NCI-H2227 (cell line): ENCODE data around the gene CSMD2.
A peak's percentile ranks its signal among the peaks of the same experiment; 100 is the strongest.
"Not testable (repeated sequence)": the region's sequence is repeated elsewhere in the genome, so short reads cannot be mapped to it uniquely, and the experiment has no call there.

Experiments used
- DNase-seq: peaks from one replicate; lab custom pipeline; 2025; ENCODE audit not compliant: unreplicated experiment; lab: John Stamatoyannopoulos, UW

CSMD2 gene

DNA sequence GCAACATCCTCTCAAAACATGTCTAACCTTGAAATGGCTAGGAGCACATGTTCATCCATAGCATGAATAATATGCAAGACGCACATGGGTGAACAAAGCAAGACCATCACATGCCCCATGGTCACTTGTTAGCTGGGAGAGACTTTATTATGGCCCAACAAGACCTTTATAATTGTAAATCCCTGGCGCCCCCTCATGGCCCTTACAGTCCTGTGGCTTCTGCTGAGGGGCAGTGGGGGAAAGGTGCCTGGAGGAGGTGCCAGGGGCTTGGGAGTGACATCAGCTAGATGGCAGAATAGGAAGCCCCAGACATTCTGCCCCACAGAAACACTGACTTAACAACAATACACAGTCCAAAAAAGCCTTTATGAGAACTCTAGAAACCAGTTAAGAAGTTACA lies 51.7 kb downstream of the CSMD2 start:
- DNase-seq, result no peak

DNA sequence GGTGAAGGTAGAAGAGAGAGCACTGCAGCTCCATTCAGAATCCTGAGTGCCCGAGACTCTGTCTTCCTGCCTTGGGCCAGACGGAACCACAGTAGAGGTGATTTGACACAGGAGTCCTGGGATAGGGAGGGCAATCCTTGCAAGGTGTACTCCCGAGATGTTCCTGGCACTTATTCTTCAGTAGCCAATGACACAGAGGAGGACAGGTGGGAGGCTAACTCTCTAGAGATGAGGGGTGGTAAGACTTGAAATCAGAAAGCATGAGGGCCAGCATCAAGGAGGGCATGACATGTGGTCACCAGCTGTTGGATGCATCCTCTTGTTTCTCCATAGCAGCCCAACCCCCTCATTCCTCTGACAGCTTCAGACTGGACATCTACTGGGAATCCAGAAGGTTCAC lies 56.3 kb downstream of the CSMD2 start:
- DNase-seq, result no peak

DNA sequence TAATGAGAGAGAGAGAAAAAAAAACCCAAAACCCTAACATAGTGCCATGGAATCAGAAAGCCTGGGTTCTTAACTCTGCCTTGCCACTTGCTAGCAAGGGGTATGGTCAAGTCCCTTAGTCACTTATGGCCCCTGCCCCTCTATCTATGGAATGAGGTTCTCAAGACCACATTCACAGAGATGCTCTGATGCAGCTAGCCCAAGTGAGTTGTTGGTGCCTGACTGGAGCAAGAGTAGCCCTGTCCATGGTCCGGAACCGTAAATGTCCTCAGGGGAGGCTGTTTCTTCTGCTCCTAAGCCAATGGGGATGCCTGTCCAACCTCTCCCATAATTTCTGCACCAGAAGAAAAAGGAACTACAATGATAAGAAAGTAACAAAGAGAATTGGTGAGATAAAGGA lies 56.8 kb downstream of the CSMD2 start:
- DNase-seq, result no peak

DNA sequence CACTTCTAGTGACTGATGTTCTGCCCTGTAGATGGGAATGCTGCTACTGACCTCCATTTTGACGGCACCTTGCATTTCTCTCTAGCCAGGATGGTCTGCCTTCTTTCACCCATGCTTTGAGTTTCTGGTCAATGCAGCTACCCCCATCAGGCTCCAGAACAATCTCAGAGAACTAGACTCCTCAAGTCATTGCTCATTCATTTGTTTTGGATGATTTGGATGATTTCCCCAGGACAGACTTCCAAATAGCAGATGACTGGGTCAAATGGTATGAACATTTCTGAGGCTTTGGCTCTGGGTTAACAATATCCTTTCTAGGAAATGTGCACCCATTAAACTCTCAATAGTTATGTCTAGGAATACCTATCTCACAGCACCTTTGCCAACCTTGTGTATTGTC lies 63.9 kb downstream of the CSMD2 start:
- DNase-seq, result no peak

DNA sequence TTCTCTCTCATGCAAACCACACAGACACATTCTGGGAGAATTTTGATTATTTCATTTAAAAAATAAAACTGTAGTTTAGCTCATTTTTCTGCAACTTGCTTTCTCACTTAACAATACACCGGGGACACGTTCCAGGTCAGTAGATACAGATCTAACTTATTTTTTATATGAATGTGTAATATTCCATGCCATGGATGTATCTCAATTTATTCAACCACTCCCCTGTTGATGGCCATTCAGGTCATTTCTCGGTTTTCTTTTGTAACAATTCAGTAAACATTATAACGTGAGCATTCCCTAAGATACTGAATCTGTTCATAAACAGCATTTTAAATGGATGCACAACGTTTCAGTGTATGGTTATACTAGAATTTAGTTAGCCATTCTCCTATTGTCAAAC lies 64.7 kb downstream of the CSMD2 start:
- DNase-seq, result no peak

DNA sequence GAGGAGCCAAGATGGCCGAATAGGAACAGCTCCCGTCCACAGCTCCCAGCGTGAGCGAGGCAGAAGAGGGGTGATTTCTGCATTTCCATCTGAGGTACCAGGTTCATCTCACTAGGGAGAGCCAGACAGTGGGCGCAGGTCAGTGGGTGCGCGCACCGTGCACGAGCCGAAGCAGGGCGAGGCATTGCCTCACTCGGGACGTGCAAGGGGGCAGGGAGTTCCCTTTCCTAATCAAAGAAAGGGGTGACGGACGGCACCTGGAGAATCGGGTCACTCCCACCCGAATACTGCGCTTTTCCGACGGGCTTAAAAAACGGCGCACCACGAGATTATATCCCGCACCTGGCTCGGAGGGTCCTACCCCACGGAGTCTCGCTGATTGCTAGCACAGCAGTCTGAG lies 72.6 kb downstream of the CSMD2 start:
- not testable (repeated sequence) for DNase-seq

DNA sequence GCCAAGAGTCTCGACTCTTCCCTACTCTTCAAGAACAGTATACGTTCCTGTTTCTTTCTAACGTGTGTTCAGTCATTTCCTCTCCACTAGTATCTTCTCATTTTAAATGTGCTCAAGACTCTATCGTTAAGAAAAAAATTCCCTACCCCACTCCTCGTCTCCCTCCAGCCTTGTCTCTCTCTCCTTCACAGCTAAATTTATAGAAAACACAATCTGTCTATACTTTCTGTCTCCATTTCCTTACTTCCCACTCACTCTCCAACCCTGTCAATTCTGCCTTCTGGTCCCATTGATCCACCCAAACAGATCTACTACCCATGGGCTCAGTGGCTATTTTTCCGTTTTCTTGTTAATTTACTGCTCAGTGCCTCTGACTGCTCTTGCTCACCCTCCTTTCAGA lies 75.3 kb downstream of the CSMD2 start:
- no peak for DNase-seq

DNA sequence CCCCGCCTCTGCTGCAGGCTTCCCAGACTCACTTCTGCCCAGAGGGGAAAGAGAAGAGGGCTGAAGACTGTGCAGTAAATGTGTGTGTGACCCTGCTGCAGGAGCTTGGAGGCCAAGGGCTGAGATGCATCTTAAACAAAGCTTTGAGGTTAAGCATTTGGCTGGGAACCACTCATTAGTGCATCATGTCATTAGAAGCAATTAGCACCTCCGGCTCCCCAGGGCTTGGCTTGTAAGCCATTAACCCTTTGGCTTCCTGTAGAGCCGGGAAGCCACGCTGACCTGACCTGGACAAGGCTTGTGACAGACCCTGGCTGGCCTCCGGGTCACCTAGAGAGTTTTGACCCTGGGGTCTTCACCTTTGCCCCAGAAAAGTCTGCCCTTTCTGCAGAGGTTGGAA lies 77.0 kb downstream of the CSMD2 start:
- no peak for DNase-seq

DNA sequence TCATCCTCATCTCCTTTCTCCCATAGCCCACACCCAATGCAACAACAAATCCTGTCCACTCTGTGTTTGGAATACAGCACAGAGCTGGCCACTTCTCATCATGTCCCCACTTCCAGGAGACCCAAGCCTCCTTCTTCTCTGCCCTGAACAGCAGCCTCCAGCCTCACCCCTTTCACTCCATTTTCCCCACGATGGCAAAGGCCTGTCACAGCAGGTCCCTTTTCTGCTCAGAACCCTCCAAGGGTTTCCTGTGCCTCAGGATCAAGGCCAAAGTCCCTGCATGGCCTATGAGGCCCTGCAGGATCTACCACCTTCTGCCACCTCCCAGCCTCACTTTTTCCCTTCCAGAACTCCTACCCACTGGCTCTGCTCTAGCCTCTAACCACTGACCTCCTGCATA lies 78.5 kb downstream of the CSMD2 start:
- no peak for DNase-seq

DNA sequence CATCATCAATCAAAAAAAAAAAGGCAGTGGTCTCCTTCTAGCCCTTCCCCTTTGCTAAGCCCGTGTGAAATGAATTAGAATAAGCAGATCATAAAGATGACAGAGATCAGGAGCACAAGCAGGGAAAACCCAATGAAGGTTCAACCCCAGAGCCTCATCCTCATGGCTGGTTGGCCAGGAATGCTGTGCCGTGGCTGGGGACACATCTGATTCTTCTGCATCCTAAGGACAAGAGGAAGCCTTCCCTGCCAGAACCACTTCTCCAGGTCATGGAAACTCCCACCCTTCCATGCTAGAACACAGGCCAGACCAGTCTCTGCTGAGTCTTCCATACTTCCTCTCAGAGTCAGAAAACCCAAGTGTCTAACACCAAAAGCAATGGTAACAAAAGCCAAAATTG lies 81.1 kb downstream of the CSMD2 start:
- no peak for DNase-seq

DNA sequence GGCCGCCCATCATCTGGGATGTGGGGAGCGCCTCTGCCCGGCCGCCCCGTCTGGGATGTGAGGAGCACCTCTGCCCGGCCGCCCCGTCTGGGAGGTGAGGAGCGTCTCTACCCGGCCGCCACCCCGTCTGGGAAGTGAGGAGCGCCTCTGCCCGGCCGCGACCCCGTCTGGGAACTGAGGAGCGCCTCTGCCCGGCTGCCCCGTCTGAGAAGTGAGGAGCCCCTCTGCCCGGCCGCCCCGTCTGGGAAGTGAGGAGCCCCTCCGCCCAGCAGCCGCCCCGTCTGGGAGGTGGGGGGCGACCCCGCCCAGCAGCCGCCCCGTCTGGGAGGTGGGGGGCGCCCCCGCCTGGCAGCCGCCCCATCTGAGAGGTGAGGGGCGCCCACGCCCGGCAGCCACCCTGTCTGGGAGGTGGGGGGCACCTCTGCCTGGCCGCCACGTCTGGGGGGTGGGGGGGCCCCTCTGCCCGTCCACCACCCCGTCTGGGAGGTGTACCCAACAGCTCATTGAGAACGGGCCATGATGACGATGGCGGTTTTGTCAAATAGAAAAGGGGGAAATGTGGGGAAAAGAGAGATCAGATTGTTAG lies 82.9 kb downstream of the CSMD2 start:
- DNase-seq, result not testable (repeated sequence)

DNA sequence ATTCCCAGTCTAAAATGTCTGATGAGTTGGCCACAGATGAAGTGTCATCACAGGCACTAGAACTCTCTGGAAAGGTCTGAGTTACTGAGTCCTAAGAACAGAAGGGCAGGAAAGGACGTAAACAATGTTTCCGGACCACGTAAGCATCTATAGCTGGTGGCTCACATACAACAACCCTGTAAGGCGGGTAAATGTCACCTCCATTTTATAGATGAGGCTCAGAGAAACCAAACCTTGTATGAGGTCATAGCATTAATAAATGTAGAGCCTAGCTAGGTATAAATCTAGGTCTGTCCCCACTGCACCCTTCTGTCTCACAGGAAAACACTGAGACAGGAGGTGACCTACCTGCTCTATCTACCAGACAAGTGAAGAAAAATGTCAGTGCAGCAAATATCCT lies 86.6 kb downstream of the CSMD2 start:
- DNase-seq, result no peak

DNA sequence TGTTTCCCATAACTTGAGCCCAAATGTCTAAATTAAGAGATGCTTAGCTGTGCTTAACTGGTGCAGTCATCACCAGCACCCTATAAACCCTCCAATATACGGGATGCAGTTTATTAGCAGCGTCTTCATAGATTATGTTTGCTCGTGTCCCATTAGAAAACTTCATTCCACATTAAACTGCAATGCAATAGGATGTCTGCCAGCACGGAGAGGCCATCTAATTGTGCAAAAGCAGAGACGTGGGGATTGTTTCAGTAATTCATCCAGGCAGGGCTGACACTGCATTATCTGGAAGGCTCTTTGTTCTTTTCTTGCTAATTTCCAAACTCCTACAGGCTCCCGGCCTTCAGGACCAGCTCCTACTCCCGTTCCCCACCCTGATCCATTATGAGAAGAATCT lies 89.5 kb downstream of the CSMD2 start:
- DNase-seq, result no peak

DNA sequence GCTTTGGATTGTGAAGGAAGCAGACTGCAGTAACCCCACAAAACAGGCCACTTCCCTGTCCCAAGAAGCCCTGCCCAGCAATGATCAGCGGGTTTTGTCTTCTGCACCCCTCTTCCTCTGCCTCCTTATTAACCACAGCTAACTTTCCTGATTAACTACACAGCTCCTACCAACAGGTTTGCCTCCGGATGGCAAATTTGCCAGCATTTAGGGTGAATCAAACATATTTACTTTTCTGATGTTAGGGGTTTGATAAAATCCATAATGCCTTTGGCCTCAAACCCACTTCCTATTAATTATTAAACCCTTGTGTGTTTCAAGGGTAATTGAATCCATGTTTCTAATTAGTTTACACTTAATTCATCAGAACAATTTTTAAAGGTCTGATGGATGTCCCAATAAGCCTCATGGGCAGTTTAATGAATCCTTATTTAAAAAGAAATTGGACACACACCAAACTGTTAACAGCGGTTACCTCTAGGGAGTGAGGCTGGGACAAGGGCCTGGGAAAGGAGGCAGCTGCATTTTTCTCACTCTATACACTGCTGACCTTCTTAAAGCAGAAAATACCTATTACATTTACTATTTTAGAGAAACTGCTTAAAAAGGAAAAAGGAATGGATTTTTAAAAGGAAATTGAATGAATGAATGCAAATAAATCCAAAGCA lies 91.9 kb downstream of the CSMD2 start:
- DNase-seq, result no peak

DNA sequence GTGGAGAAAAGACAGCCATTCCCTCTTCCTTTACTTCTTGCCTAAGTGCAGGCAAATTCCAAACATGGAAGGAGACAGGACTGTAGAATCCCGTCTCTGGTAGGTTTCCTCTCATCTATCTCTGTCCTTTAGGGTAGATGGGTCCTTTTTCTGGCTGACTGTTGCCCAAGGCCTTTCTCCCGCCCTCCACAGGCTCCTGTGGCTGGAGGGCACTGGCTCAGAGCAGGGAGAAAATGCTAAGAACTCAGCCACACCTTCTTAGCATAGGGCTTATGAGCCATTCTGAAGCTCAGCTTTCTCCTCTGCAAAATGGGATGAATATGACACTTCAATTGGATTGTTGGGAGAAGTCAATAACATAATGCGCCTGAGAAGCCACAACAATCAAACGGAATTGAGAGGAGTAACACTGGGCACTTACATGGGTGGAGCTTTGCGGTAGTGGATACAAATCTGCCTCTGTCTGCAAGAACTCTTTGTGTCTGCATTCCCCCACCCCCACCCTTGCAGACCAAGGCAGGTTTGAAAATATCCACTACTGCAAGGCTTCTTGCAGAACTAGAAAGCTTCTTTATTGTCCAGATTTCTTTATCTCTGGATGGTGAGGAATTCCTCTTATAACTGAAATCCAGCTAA lies 94.7 kb downstream of the CSMD2 start:
- no peak for DNase-seq

DNA sequence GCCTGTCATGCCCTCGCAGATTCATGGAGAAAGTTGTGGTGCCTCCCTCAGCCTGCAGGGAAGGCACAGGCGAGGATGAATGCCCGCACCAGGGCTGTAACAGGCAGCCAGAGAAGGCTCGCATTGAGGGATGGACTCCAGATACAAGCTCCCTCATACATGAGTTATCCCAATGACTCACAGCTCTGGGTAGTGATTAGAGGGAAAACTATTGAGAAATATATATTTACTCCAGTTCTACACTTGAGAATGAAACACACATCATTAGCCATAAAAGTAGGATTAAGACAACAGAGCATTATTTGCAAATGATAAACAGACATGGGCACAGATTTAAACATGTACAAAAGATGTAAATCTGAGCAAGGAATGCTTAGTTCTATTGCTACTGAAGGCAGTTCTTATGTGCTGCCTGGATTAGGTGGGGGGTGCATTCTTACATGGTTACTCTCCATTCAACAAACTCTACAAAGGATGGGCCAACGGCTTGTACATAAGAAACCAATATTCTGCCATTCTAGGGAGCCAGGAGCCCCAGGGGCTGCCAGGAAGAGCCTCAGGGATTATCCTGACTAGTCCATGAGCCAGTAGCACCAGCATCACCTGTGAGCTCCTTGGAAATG lies 97.9 kb downstream of the CSMD2 start:
- DNase-seq, result no peak

DNA sequence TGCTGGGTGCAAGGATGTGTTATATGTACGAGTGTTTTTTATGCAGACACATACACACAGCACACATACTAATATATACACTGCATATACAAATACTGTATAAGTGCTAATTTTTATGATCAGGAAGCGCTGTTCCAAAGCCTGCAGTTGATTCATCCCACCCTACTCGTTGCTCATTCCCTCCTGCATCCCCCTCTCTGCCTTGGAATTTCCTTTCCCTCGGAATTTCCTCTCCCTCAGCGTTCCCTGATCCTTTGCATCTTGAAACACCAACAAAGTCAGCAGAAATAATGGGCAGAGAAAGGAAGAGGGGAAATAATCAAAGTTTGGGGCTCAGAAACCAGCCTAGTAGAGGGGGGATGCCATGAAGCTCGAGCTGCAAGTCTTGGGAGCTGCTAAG lies 98.9 kb downstream of the CSMD2 start:
- no peak for DNase-seq

DNA sequence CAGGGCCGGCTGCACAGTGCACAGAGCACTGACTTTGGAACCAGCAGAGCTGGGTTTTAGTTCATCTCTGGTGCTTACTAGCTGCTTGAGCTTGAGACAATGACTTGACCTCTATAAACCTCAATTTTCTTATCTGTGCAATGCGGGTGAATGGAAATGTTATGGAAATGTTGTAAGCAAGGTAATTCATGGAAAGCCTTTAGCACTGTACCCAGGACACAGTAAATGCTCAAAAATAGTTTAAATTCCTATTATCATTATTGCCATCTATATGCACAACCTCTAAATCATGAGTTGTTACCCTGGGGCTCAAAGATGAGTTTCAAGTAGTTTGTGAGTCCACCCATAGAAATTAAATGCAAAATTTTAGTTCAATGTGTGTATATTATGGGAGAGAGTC lies 99.5 kb downstream of the CSMD2 start:
- DNase-seq, result no peak

DNA sequence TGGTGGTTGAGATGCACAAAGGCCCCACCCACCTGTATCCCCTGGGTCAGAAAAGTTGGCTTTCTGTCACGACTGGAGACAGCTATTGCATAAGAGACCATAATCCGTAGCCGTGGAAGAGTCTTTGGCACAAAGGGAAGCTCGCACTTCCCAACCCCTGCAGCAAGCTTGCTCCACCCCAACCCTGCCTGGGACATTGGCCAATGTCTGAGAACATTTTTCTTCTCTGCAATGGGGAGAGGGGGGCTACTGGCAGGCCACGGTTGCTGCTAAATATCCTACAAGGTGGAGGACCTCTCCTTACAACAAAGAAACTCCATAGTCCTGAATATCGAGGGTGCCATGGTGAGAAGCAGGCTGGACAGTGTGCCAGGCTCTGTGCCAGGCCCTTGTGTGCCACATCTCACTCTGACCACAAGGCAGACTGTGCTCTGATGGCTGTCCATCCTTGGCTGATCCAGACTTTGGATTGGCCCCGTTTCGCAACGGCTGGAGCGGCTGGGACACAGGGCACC lies 104.1 kb downstream of the CSMD2 start:
- DNase-seq, result no peak

DNA sequence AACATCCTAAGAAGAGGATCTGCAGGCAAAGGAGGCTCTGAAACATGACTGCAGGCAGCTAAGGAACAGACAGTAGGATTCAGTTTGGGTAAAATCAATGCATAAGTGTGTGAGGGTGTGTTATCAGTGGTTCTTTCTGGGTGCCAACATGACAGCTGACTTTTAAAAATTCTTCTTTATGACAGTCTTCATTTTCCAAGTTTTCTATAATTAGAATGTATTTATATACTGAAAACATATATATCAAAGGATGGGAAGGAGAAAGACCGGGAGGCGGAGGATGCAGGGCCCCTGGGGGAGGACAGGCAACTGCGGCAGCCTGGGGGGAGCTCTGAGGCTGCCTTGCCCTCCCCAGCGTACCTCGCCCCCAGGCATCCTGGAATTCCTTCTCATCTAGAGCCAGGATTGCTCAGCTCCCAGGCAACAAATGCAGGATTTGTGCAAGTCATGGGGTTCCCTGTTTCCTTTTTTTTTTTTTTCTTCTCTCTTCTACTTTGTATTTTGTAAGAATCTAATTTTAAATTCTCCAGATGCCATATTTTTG lies 104.8 kb downstream of the CSMD2 start:
- DNase-seq, result no peak

DNA sequence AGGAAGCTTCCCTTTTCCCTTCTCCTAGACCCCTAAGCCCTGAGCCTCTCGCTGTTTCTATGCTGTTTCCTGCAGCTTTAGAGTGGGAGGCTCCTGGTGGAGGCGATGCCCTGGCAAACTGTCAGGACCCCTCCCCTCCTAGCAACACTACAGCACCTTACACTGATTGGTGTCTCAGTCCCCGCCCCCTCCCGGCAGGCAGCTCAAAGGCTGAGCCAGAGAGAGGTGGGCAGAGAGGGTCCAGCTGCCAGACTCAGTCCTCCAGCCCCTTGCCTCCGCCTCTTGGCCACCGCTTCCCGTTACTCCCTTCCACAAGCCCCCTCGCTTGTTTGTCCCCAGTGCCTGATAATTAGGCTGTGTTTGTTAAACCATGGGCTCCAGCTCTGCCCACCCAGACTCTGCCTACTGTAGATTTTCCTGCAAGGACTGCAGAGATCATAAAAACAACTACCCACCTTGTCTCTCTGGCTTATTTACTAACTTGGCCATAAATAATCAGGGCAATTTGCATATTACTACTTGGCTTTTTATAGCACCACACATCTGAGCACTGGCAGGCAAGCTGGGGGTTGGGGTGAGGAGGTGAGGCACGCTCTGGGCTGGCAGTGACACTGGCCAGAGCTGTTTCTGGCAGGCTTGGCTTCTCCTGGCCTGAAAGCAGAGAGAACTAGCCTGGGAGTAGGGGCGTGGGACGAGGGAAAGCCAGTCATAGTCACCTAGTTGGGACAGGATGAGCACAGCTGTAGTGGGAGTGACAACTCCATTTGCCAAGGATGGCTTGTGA lies 107.5 kb downstream of the CSMD2 start:
- DNase-seq, result peak; percentile 71
